ENCODE measurements around the gene SMIM43.

Gene SMIM43

GRCh38 chr4:121784401-121784800, 19.4 kb upstream of the SMIM43 start:
- Histone ChIP-seq H3K27me3 (ENCODE audit: control insufficient read depth, insufficient read depth, low read length) (no peaks in the 10 kb centered on the region), H3K36me3 (ENCODE audit: control insufficient read depth, insufficient read depth, low read length) (no peaks in the 10 kb centered on the region), H3K9me3 (ENCODE audit: control insufficient read depth, insufficient read depth, low read length) (no peaks in the 10 kb centered on the region), H3K4me3 (ENCODE audit: low read length) (no peak overlapping the region), H3K27ac (ENCODE audit: low read length) (no peak overlapping the region), H3K4me1 (ENCODE audit: control insufficient read depth, insufficient read depth, low read length) (no peaks in the 10 kb centered on the region)
- WGBS (ENCODE audit: insufficient coverage, insufficient read length) = no CpG with 5 or more reads among the region's 1 CpG
- DNase-seq (ENCODE audit: low read depth, low spot score) = no peak

- 100% methylated on average over 1 of the region's 1 CpG for WGBS (ENCODE audit: insufficient coverage, insufficient read length)
- Histone ChIP-seq H3K36me3 (ENCODE audit: control insufficient read depth, insufficient read depth, low read length) (no peaks in the 10 kb centered on the region), H3K9me3 (ENCODE audit: control insufficient read depth, insufficient read depth, low read length) (no peaks in the 10 kb centered on the region), H3K27me3 (ENCODE audit: control insufficient read depth, insufficient read depth, low read length) (no peaks in the 10 kb centered on the region), H3K27ac (ENCODE audit: low read length) (no peak overlapping the region), H3K4me3 (ENCODE audit: low read length) (no peak overlapping the region), H3K4me1 (ENCODE audit: control insufficient read depth, insufficient read depth, low read length) (no peaks in the 10 kb centered on the region)
- DNase-seq (ENCODE audit: low read depth, low spot score) = no peak
Measured at GRCh38 chr4:121783210-121783609, 18.2 kb upstream of the SMIM43 start.

GRCh38 chr4:121778991-121779628, 14.1 kb upstream of the SMIM43 start:
- Histone ChIP-seq H3K36me3 (ENCODE audit: control insufficient read depth, insufficient read depth, low read length) (no peaks in the 10 kb centered on the region), H3K9me3 (ENCODE audit: control insufficient read depth, insufficient read depth, low read length) (no peaks in the 10 kb centered on the region), H3K4me3 (ENCODE audit: low read length) (no peak overlapping the region), H3K4me1 (ENCODE audit: control insufficient read depth, insufficient read depth, low read length) (no peaks in the 10 kb centered on the region), H3K27me3 (ENCODE audit: control insufficient read depth, insufficient read depth, low read length) (no peaks in the 10 kb centered on the region), H3K27ac (ENCODE audit: low read length) (no peak overlapping the region)
- DNase-seq (ENCODE audit: low read depth, low spot score) = no peak
- no CpG with 5 or more reads among the region's 8 CpGs for WGBS (ENCODE audit: insufficient coverage, insufficient read length)

GRCh38 chr4:121777625-121778024, 12.7 kb upstream of the SMIM43 start:
- no peak overlapping the region for H3K27ac ChIP-seq (ENCODE audit: low read length)
- H3K9me3 ChIP-seq (ENCODE audit: control insufficient read depth, insufficient read depth, low read length) = no peaks in the 10 kb centered on the region
- no peak overlapping the region for H3K4me3 ChIP-seq (ENCODE audit: low read length)
- no peaks in the 10 kb centered on the region for H3K4me1 ChIP-seq (ENCODE audit: control insufficient read depth, insufficient read depth, low read length)
- DNase-seq (ENCODE audit: low read depth, low spot score) = no peak
- no peaks in the 10 kb centered on the region for H3K27me3 ChIP-seq (ENCODE audit: control insufficient read depth, insufficient read depth, low read length)
- WGBS (ENCODE audit: insufficient coverage, insufficient read length) = no CpG with 5 or more reads among the region's 3 CpGs
- H3K36me3 ChIP-seq (ENCODE audit: control insufficient read depth, insufficient read depth, low read length) = no peaks in the 10 kb centered on the region

- Histone ChIP-seq H3K27ac (ENCODE audit: low read length) (no peak overlapping the region), H3K4me3 (ENCODE audit: low read length) (no peak overlapping the region), H3K27me3 (ENCODE audit: control insufficient read depth, insufficient read depth, low read length) (no peaks in the 10 kb centered on the region), H3K36me3 (ENCODE audit: control insufficient read depth, insufficient read depth, low read length) (no peaks in the 10 kb centered on the region), H3K4me1 (ENCODE audit: control insufficient read depth, insufficient read depth, low read length) (no peaks in the 10 kb centered on the region), H3K9me3 (ENCODE audit: control insufficient read depth, insufficient read depth, low read length) (no peaks in the 10 kb centered on the region)
- no peak for DNase-seq (ENCODE audit: low read depth, low spot score)
- no CpG with 5 or more reads among the region's 6 CpGs for WGBS (ENCODE audit: insufficient coverage, insufficient read length)
Measured at GRCh38 chr4:121776610-121777401, 11.8 kb upstream of the SMIM43 start.

GRCh38 chr4:121773883-121774282, 8.9 kb upstream of the SMIM43 start:
- Histone ChIP-seq H3K27me3 (ENCODE audit: control insufficient read depth, insufficient read depth, low read length) (no peaks in the 10 kb centered on the region), H3K9me3 (ENCODE audit: control insufficient read depth, insufficient read depth, low read length) (no peaks in the 10 kb centered on the region), H3K4me1 (ENCODE audit: control insufficient read depth, insufficient read depth, low read length) (no peaks in the 10 kb centered on the region), H3K27ac (ENCODE audit: low read length) (no peak overlapping the region), H3K36me3 (ENCODE audit: control insufficient read depth, insufficient read depth, low read length) (no peaks in the 10 kb centered on the region), H3K4me3 (ENCODE audit: low read length) (no peak overlapping the region)
- no peak for DNase-seq (ENCODE audit: low read depth, low spot score)
- WGBS (ENCODE audit: insufficient coverage, insufficient read length) = no CpG with 5 or more reads among the region's 1 CpG

GRCh38 chr4:121771869-121772268, 6.9 kb upstream of the SMIM43 start:
- H3K4me1 ChIP-seq (ENCODE audit: control insufficient read depth, insufficient read depth, low read length) = no peaks in the 10 kb centered on the region
- no peaks in the 10 kb centered on the region for H3K9me3 ChIP-seq (ENCODE audit: control insufficient read depth, insufficient read depth, low read length)
- no peak for DNase-seq (ENCODE audit: low read depth, low spot score)
- H3K36me3 ChIP-seq (ENCODE audit: control insufficient read depth, insufficient read depth, low read length) = no peaks in the 10 kb centered on the region
- H3K27ac ChIP-seq (ENCODE audit: low read length) = no peak overlapping the region
- peaks cover 2% of the 10 kb centered on the region; the same call in 1 of the 2 replicates for H3K27me3 ChIP-seq (ENCODE audit: control insufficient read depth, insufficient read depth, low read length)
- H3K4me3 ChIP-seq (ENCODE audit: low read length) = no peak overlapping the region
- no CpG with 5 or more reads among the region's 1 CpG for WGBS (ENCODE audit: insufficient coverage, insufficient read length)

GRCh38 chr4:121769341-121769740, 4.4 kb upstream of the SMIM43 start:
- DNase-seq (ENCODE audit: low read depth, low spot score) = no peak
- WGBS (ENCODE audit: insufficient coverage, insufficient read length) = no CpG with 5 or more reads among the region's 2 CpGs
- no peaks in the 10 kb centered on the region; the same call in 1 of the 2 replicates for H3K4me1 ChIP-seq (ENCODE audit: control insufficient read depth, insufficient read depth, low read length)
- no peaks in the 10 kb centered on the region for H3K9me3 ChIP-seq (ENCODE audit: control insufficient read depth, insufficient read depth, low read length)
- peaks cover 24% of the 10 kb centered on the region for H3K27me3 ChIP-seq (ENCODE audit: control insufficient read depth, insufficient read depth, low read length)
- H3K36me3 ChIP-seq (ENCODE audit: control insufficient read depth, insufficient read depth, low read length) = no peaks in the 10 kb centered on the region
- no peak overlapping the region for H3K4me3 ChIP-seq (ENCODE audit: low read length)
- no peak overlapping the region for H3K27ac ChIP-seq (ENCODE audit: low read length)

- Histone ChIP-seq H3K27me3 (ENCODE audit: control insufficient read depth, insufficient read depth, low read length) (peaks cover 34% of the 10 kb centered on the region), H3K36me3 (ENCODE audit: control insufficient read depth, insufficient read depth, low read length) (no peaks in the 10 kb centered on the region)
- WGBS (ENCODE audit: insufficient coverage, insufficient read length) = no CpG with 5 or more reads among the region's 4 CpGs
Measured at GRCh38 chr4:121767166-121767565, 2.2 kb upstream of the SMIM43 start.

GRCh38 chr4:121765971-121766538, 1.1 kb upstream of the SMIM43 start:
- H3K4me1 ChIP-seq (ENCODE audit: control insufficient read depth, insufficient read depth, low read length) = no peaks in the 10 kb centered on the region; the same call in 1 of the 2 replicates
- WGBS (ENCODE audit: insufficient coverage, insufficient read length) = no CpG with 5 or more reads among the region's 9 CpGs

More at GRCh38 chr4:121767166-121767565, 2.2 kb upstream of the SMIM43 start:
- Histone ChIP-seq H3K27ac (ENCODE audit: low read length) (no peak overlapping the region), H3K4me3 (ENCODE audit: low read length) (no peak overlapping the region), H3K9me3 (ENCODE audit: control insufficient read depth, insufficient read depth, low read length) (no peaks in the 10 kb centered on the region), H3K4me1 (ENCODE audit: control insufficient read depth, insufficient read depth, low read length) (no peaks in the 10 kb centered on the region; the same call in 1 of the 2 replicates)
- DNase-seq (ENCODE audit: low read depth, low spot score) = no peak

More at GRCh38 chr4:121765971-121766538, 1.1 kb upstream of the SMIM43 start:
- H3K4me3 ChIP-seq (ENCODE audit: low read length) = no peak overlapping the region
- H3K36me3 ChIP-seq (ENCODE audit: control insufficient read depth, insufficient read depth, low read length) = no peaks in the 10 kb centered on the region
- H3K27ac ChIP-seq (ENCODE audit: low read length) = no peak overlapping the region
- no peaks in the 10 kb centered on the region for H3K9me3 ChIP-seq (ENCODE audit: control insufficient read depth, insufficient read depth, low read length)
- peaks cover 34% of the 10 kb centered on the region for H3K27me3 ChIP-seq (ENCODE audit: control insufficient read depth, insufficient read depth, low read length)
- no peak for DNase-seq (ENCODE audit: low read depth, low spot score)
